ENCODE measurements around the gene LRRC75B.

GRCh38 chr22:24601217-24602104 lies 8.6 kb upstream of the LRRC75B start:
- TF ChIP-seq PATZ1 (CRISPR knock-in tag; IDR thresholded peaks at IDR 0.05; ENCODE audit: borderline replicate concordance) = no peak
- TF ChIP-seq OSR1 (CRISPR knock-in tag; IDR thresholded peaks at IDR 0.05) = no peak
- TF ChIP-seq POU6F1 (CRISPR knock-in tag; IDR thresholded peaks at IDR 0.05; ENCODE audit: borderline replicate concordance, low read depth) = no peak
- no peak for TF ChIP-seq CSDC2 (CRISPR knock-in tag; IDR thresholded peaks at IDR 0.05)

Data from SK-N-SH treated with all-trans-retinoic acid at 6 μM for 48 hours (cell line).